Esophagus muscularis mucosa (tissue), 4 donors: Measurements from ENCODE around the gene SCO2.

Experiments
- CTCF ChIP-seq, 3 experiments: fragments of 200-600 bp in 2 of 3; fragments of 450-650 bp in 1 of 3; sonication (generic) in 2 of 3; IDR thresholded peaks; one replicate each; pipeline ENCODE4 v1.5.1; 2017 to 2019; ENCODE audit warnings: antibody characterized with exemption in 3 of 3, mild to moderate bottlenecking in 2 of 3, moderate library complexity in 1 of 3
- EP300 ChIP-seq: sonication (generic); formaldehyde crosslinking; IDR thresholded peaks from one replicate; pipeline ENCODE4 v1.6.1; 2017; ENCODE audit warnings: antibody characterized with exemption
- POLR2A ChIP-seq: fragments of 450-650 bp; IDR thresholded peaks from one replicate; pipeline ENCODE4 v1.6.1; 2017; ENCODE audit warnings: antibody characterized with exemption, moderate library complexity, mild to moderate bottlenecking, low read depth

- TF ChIP-seq CTCF (IDR thresholded peaks at IDR 0.05) (no peak), POLR2A (no peak), EP300 (no peak)
Measured at GRCh38 chr22:50505276-50505775, 20.1 kb downstream of the SCO2 start.
